RCC 7860 (cell line): ENCODE data around the gene IL17RA.

Source experiments
- DNase-seq: peaks from one replicate; pipeline ENCODE4 v3.0.0-alpha.2; 2015; ENCODE audit warnings: low spot score
- FAIRE-seq: peaks from 2 replicates; lab custom pipeline; 2012; peaks lifted over from hg19 to GRCh38; lab: Jason Lieb, UNC

IL17RA gene

DNA sequence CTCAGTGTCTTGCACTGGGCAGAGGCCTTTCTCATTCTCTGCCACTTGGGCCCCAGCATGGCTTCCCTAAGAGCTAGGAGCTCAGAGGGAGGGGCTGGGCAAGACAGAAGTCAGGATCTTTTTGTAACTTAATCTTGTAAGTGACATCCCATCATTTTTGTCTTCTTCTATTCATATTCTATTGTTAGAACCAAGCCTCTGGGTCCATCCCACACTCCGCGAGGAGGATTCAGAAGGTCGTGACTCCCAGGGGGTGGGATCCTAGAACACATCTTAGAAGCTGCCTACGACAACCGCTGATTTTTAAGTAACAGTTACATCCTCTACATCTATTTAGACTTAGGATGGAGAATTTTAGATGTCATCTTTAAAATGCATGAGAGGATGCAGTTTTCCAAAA lies 1.5 kb upstream of the IL17RA start:
- no peak for DNase-seq
- FAIRE-seq = no peak

DNA sequence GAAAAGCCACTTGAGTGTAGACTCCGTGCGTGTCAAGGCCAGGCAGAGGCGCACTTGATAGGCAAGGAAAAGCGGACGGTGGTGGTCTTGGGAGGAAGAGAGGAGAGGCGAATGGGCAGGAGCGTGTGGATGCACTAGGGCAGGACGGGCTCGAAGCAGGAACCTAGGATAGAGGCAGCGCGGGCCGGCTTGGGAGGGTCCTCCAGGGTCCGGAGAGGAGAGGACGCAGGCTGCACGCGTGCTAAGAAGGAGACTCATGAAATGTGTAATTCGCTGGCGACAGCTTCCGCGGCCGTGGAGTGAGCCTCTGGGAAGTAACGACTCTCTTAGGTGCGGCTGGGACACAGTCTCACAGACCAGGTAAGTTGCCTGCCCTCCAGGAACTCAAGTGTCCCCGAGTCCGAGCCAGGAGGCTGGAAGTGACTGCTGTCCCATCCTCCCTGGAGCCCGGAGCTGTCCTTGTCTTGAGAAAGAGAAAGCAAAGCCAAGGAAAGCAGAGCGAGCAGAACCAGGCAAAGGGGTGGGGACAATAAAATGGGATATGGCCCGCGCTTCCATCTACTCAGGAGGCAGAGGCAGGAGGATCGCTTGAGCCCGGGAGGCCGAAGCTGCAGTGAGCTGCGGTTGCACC lies 874 bp upstream of the IL17RA start:
- FAIRE-seq = no peak
- DNase-seq = no peak

DNA sequence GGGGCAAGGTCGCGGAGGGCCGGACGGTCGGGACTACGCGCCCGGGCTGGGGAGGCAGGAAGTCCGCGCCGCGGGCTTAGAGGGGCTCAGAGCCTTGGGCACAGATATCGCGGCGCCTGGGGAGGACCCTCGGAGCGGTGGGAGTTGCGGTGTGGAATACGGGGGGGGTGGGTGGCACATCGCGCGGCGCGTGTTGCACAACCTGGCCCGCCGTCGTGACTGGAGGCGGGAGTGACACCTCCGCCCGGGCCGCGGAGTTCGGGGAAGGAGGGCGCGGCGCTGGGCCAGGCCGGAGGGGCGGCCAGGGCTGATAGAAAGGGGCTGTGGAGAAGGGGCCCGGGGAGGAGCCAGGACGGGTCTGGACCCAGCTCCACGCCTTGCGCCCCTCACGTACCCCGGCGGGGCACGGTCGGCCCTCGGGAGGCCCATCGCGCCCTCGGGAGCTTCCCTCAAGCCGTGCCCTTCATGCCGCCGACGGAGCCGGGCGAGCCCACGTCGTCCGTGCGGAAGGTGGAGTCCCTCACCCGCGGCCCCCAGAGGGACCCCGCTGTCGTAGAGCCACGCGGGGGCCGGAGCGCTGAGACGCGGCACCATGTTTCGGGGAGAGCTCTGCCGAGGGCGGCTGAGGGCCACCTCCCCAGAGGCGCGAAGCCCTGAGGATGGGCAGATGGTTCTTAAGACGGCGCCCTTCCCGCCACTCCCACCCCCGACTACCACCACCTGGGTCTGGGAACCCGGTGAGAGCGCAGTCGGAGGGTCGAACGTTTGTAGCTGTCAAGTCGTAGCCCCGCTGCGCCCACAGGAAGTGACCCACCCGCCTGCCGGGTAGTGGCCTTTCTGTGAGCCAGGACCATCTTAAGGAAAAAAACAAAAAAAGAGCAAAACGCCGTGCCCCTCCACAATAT lies 729 bp downstream of the IL17RA start:
- no peak for FAIRE-seq
- no peak for DNase-seq

- no peak for FAIRE-seq
These were observed 1.5 kb downstream of the IL17RA start for GRCh38 chr22:17086296-17086695.

DNA sequence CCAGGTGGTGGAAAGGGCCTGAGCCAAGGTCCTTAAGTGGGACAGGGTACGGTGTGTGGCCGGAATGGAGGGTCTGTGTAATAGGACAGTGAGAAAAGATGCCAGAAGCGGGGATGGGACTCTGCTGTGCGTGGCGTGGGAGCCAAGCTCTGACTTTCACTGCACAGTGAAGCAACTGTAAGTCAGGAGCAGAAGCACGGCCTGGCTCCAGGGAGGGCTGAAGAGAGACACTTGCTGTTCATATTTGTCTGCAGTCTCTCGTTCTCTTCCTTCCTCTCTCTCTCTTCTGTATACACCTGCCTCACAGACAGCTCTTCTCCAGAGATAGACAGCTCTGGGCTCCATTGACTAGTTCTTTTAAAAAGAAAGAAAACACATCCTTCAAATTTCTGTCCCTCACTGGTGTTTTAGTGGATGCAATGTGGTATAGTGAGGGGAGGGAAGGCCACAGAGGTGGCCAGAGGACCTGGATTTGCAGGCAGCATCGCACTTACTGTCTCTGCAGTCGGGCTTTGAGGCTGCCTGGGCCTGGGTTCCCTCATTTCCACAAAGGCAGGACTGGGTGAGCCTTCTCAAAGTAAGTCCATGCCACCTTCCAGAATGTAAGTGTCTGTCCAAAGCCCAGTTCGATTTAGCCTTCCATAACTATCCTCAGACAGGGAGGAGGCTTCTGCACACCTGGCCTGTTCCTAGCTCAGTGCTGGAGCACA lies 2.1 kb downstream of the IL17RA start:
- FAIRE-seq (no peak), DNase-seq (no peak)

More at GRCh38 chr22:17086296-17086695, 1.5 kb downstream of the IL17RA start:
- DNase-seq = no peak

GRCh38 chr22:17087498-17088131 lies 2.8 kb downstream of the IL17RA start:
- FAIRE-seq (no peak), DNase-seq (peak; percentile 9)

DNA sequence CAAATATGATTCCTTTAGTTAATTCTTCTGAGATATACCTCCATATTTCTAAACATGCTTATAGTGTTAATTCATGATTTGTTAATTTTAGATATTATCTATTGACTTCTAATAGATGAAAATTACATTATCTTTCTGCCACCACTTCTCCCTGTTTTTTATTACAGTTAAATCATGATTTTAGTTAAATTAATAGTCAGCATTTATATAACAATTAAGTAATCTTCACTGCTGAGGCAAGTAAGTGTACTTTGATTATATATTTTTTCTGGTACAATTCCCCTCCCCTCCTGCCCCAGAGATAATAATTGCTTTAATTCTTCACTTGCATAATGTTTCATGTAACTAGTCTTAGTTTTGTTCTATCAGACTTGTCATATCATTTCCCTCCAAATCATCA lies 5.8 kb downstream of the IL17RA start:
- FAIRE-seq (no peak), DNase-seq (no peak)

GRCh38 chr22:17091851-17092250 lies 7.1 kb downstream of the IL17RA start:
- no peak for DNase-seq
- no peak for FAIRE-seq

DNA sequence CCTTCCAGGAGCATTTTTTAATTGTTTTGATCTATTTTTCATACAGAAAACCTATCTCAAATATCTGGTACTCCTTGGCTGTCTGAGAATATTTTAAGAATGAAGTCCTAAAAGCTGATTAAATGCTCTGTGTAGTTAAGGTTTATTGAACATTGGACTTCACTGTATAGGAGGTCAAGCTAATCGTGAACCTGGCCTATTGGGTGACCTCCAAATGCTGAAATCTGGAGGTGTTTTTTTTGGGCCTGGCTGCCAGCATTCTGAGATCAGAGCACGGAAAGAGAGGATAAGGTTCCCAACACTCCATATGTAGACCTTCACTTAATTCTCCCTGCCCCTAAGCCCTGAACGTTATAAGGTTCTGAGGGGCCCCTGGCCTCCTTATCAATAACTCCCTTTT lies 8.3 kb downstream of the IL17RA start:
- no peak for FAIRE-seq
- no peak for DNase-seq

DNA sequence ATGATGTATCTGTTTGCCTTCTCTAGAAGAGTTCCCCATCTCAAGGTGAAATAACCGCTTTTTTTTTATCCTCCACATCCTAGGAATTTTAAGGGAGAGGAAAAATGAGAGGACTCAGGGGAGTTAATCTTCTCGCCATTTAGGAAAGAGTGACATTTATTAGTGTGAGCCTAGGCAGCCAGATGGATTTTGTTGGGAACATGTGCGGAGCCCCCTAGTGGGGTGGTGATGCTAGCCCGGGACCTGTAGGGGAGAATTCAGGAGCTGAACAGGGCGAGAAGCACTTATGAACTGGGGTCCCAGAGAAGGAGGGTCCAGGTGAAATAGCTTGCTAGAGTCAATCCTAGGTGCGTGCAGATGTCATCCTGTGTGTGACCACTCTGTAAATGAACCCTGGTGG lies 10.7 kb downstream of the IL17RA start:
- DNase-seq (no peak), FAIRE-seq (no peak)

GRCh38 chr22:17096071-17096470 lies 11.3 kb downstream of the IL17RA start:
- DNase-seq (no peak), FAIRE-seq (no peak)

GRCh38 chr22:17097062-17097461 lies 12.3 kb downstream of the IL17RA start:
- no peak for DNase-seq
- FAIRE-seq = no peak

GRCh38 chr22:17097701-17098100 lies 12.9 kb downstream of the IL17RA start:
- DNase-seq (no peak), FAIRE-seq (no peak)

DNA sequence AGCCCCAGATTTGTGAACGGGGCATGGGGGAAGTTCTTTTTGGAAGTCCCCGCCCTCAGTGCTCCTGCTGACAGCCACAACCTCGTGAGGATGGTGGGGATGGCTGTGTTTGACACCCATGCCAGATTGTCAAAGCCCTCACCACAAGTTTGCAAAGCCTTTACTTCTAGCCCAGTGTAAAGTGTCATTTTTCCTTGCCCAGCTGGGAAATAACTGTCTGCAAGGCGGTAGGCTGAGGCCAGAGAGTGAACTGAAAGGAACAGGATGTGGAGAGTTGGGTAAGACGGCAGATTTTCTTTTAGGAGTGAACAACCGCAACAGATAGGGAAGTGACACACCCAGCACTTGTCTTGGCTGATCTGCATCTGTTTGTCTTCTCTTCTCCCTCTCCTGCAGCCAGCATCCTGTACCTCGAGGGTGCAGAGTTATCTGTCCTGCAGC lies 13.6 kb downstream of the IL17RA start:
- DNase-seq = no peak
- FAIRE-seq = no peak

DNA sequence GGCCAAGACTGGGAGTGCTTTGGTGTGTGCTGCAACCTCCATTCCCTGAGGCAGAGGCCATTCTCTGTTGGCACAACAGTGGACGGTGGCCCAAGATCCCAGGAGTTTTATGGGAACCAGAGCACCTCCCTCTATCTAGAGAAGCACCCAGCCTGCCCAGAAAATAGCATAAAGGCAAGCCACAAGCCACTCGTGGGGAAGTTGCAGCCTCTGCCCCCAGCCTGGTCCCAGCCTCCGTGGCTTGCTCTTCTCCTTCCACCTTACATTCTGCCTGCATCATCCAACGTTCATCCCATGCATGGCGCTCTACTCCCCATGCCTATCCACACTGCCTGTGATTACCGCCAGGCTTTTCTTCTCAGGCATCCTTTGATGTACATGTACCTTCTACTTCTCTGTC lies 15.8 kb downstream of the IL17RA start:
- FAIRE-seq (no peak), DNase-seq (no peak)

DNA sequence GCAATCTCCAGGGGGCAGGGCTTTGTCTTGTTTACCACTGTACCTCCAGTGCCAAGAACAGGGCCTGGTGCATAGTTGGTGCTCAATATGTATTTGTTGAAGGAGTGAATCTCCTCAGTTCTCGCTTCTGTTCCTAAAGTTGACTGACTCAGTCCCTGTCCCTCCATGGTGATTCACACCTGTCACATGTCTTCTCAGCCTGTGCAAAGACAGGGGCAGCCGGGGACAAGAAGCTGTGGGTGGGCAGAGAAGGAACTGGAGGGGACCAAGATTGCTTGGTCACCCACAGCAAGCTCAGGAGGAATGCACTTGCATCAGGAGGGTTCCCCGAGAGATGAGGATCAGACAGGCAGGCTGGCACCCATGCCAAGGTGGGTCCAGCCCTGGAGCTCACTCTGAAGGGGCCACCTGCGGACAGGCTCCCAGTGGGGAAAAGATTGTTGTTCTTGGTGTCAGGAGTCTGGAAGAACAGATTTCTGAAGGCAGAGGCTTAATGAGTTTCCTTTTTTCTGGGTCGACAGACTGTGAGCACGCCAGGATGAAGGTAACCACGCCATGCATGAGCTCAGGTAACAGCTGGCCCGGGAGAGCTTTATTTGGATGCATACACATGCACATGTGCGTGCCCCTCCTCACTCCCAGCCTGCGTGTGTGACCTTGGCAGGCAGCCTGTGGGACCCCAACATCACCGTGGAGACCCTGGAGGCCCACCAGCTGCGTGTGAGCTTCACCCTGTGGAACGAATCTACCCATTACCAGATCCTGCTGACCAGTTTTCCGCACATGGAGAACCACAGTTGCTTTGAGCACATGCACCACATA lies 16.9 kb downstream of the IL17RA start:
- DNase-seq (no peak), FAIRE-seq (no peak)

- DNase-seq (no peak), FAIRE-seq (no peak)
These were observed 17.5 kb downstream of the IL17RA start for GRCh38 chr22:17102297-17102667.

- DNase-seq = no peak
- FAIRE-seq = no peak
These were observed 18.6 kb downstream of the IL17RA start for GRCh38 chr22:17103351-17103750.

- DNase-seq (no peak), FAIRE-seq (no peak)
These were observed 19.6 kb downstream of the IL17RA start for GRCh38 chr22:17104336-17104935.
